PFSK-1 (cell line): ENCODE data around the gene HNRNPC.

Experiments
- FOXP2 ChIP-seq: optimal IDR thresholded peaks from 2 replicates; pipeline ENCODE3; 2011; ENCODE audit warnings: borderline replicate concordance, control low read depth, inconsistent platforms; ENCODE audit not compliant: insufficient read depth; ENCODE audit errors: extremely low read length, extremely low read depth
- POLR2AphosphoS5 ChIP-seq: IDR thresholded peaks from 2 replicates; pipeline ENCODE4 v1.6.1; 2012; ENCODE audit warnings: low read depth, mild to moderate bottlenecking, control low read depth, low read length, moderate library complexity
- REST ChIP-seq, 2 experiments: IDR thresholded peaks; 2 replicates each; pipeline versions ENCODE4 v1.6.1 to v1.8.0; 2011 to 2012; ENCODE audit warnings: low read depth in 2 of 2, low read length in 2 of 2, control low read depth in 1 of 2, inconsistent platforms in 1 of 2, mild to moderate bottlenecking in 1 of 2, moderate library complexity in 1 of 2; ENCODE audit not compliant: insufficient read depth in 1 of 2
- SIN3A ChIP-seq: IDR thresholded peaks from 2 replicates; pipeline ENCODE4 v1.6.1; 2012; ENCODE audit warnings: mild to moderate bottlenecking, low read length, moderate library complexity, borderline replicate concordance; ENCODE audit not compliant: insufficient read depth
- TAF1 ChIP-seq: IDR thresholded peaks from 2 replicates; pipeline ENCODE4 v1.6.1; 2012; ENCODE audit warnings: low read length, control low read depth, borderline replicate concordance; ENCODE audit not compliant: insufficient read depth

HNRNPC gene

GRCh38 chr14:21160061-21160610 is 109.1 kb downstream of the HNRNPC start:
- TF ChIP-seq REST (IDR thresholded peaks at IDR 0.05; ENCODE audit: insufficient read depth in 1 of 2, low read depth in 2 of 2, low read length in 2 of 2) (no peak), FOXP2 (no peak), SIN3A (no peak), TAF1 (no peak), POLR2AphosphoS5 (no peak)
